ENCODE data around the gene PLA2G4F.

- TF ChIP-seq CTCF (IDR thresholded peaks at IDR 0.05) (no peak), POLR2A (IDR thresholded peaks at IDR 0.05) (no peak), POLR2AphosphoS5 (IDR thresholded peaks at IDR 0.05; ENCODE audit: insufficient read depth in 1 of 2, low read depth in 1 of 2) (no peak)
Observed at GRCh38 chr15:42147431-42147735, 9.1 kb downstream of the PLA2G4F start.
